ENCODE results near the gene RING1. TPM values are rescaled to one million over a fixed set of nuclear protein-coding genes. Genes with fewer than 3 reads are reported as not detected.
A peak's percentile ranks its signal among the peaks of the same experiment; 100 is the strongest.

Gene RING1
- total RNA-seq, 1 experiment from 2014 or later = 31.0 TPM

- Histone ChIP-seq H2BK5ac (ENCODE audit: insufficient read length, low read length) (no peak overlapping the region), H3K4ac (ENCODE audit: low read depth, low read length) (no peak overlapping the region), H3K9me3 (ENCODE audit: control insufficient read depth, low read depth, low read length) (no peaks in the 10 kb centered on the region), H3K27me3 (ENCODE audit: insufficient read depth, low read length) (peaks cover 3% of the 10 kb centered on the region; the same call in 1 of the 2 replicates), H3K18ac (ENCODE audit: insufficient read length, low read depth, low read length) (no peak overlapping the region), H2BK120ac (ENCODE audit: low read depth, low read length, poor library complexity, severe bottlenecking) (no peak overlapping the region), H4K20me1 (ENCODE audit: control insufficient read depth, insufficient read depth, insufficient read length) (no peaks in the 10 kb centered on the region), H3K56ac (ENCODE audit: insufficient read length, low read depth, low read length) (no peak overlapping the region), H3K79me1 (ENCODE audit: insufficient read depth, low read depth, low read length, poor library complexity, severe bottlenecking) (no peaks in the 10 kb centered on the region), H2BK15ac (ENCODE audit: low read depth, low read length) (no peak overlapping the region), H3K27ac (ENCODE audit: insufficient read length, low read depth, low read length) (no peak overlapping the region), H2AK5ac (ENCODE audit: insufficient read length, low read length) (no peak overlapping the region), H3K9ac (ENCODE audit: extremely low read depth, insufficient read length, low read length) (no peak overlapping the region), H4K91ac (ENCODE audit: insufficient read length, low read depth, low read length) (no peak overlapping the region), H2AFZ (ENCODE audit: low read length) (no peak overlapping the region), H2BK12ac (ENCODE audit: insufficient read length, low read depth, low read length) (no peak overlapping the region), H3T11ph (ENCODE audit: low read length) (no peak overlapping the region), H3K23ac (ENCODE audit: insufficient read length, low read depth, low read length) (no peak overlapping the region), H3K23me2 (ENCODE audit: insufficient read length, low read depth, low read length, poor library complexity, severe bottlenecking) (peaks cover 11% of the 10 kb centered on the region), H2BK20ac (ENCODE audit: low read depth, low read length, poor library complexity, severe bottlenecking) (no peak overlapping the region), H4K8ac (replicated peaks; ENCODE audit: insufficient read length, low read depth, low read length) (no peak overlapping the region), H3K14ac (ENCODE audit: insufficient read depth, low read length) (no peak overlapping the region), H4K5ac (ENCODE audit: insufficient read length, low read depth, low read length) (no peak overlapping the region), H3K79me2 (ENCODE audit: insufficient read depth, low read length) (no peaks in the 10 kb centered on the region), H3K4me2 (ENCODE audit: insufficient read depth, insufficient read length, low read length) (no peak overlapping the region), H3K4me1 (ENCODE audit: insufficient read depth, low read length) (no peaks in the 10 kb centered on the region; the same call in 1 of the 2 replicates)
- DNase-seq = no peak
- 100% methylated on average over 1 of the region's 7 CpGs for WGBS (ENCODE audit: extremely low coverage, insufficient read length, low lambda C conversion rate)
- peak overlapping the region in 1 of 3 experiments; percentile 21; a peak in 1 of 7 replicates for H3K27ac Mint-ChIP-seq
- peaks cover 20% of the 10 kb centered on the region in 2 experiments for H3K4me1 Mint-ChIP-seq
- TF ChIP-seq CTCF (conservative IDR thresholded peaks at IDR 0.05) = no peak
- peaks cover 4 to 10% (median 5%) of the 10 kb centered on the region in 3 experiments; a peak in 6 of 7 replicates for H3K36me3 Mint-ChIP-seq (ENCODE audit: insufficient read depth in 1 of 3, low read depth in 3 of 3)
- H3K27me3 Mint-ChIP-seq (ENCODE audit: low read depth) = peaks cover 77% of the 10 kb centered on the region
- H3K4me3 Mint-ChIP-seq = 0 out of 5 replicates have a peak overlapping the region, but pooled peaks of 1 of the 2 experiments have one; percentile 19
- H3K9me3 Mint-ChIP-seq = no peaks in the 10 kb centered on the region; a peak in 1 of 5 replicates
Observed at GRCh38 chr6:33189625-33190448, 18.5 kb upstream of the RING1 start.
